HT-29 (cell line): ENCODE data around the gene BCAM. TPM values are rescaled to one million over a fixed set of nuclear protein-coding genes. Genes with fewer than 3 reads are reported as not detected.
A peak's percentile ranks its signal among the peaks of the same experiment; 100 is the strongest.

ENCODE experiments used
- DNase-seq: peaks from one replicate; pipeline ENCODE4 v3.0.0-alpha.2; 2015; ENCODE audit warnings: low spot score
- total RNA-seq: library from RNA; depleted of rRNA; stranded (reverse); fragments of >200 nt; shearing (Covaris generic); gene quantifications from 2 replicates; pipeline ENCODE4 v1.2.3, GENCODE V29; 2014

BCAM gene
- total RNA-seq, 1 experiment from 2014 or later, result 201 TPM

- DNase-seq, result no peak
Observed at GRCh38 chr19:44792281-44792680, 16.6 kb upstream of the BCAM start.

GRCh38 chr19:44794610-44795009 lies 14.3 kb upstream of the BCAM start:
- DNase-seq, result no peak

- DNase-seq, result no peak
Observed at GRCh38 chr19:44795398-44795987, 13.4 kb upstream of the BCAM start.

- DNase-seq, result peak; percentile 80
Observed at GRCh38 chr19:44796701-44797115, 12.2 kb upstream of the BCAM start.

GRCh38 chr19:44799627-44800346 lies 9.1 kb upstream of the BCAM start:
- no peak for DNase-seq

GRCh38 chr19:44800461-44800860 lies 8.4 kb upstream of the BCAM start:
- DNase-seq, result peak; percentile 94

- peak; percentile 79 for DNase-seq
Observed at GRCh38 chr19:44803442-44804428, 5.2 kb upstream of the BCAM start.

GRCh38 chr19:44806291-44806690 lies 2.6 kb upstream of the BCAM start:
- DNase-seq, result no peak

- peak; percentile 74 for DNase-seq
Observed at GRCh38 chr19:44807162-44807561, 1.7 kb upstream of the BCAM start.

GRCh38 chr19:44807652-44808462 lies 1.0 kb upstream of the BCAM start:
- peak; percentile 96 for DNase-seq

GRCh38 chr19:44809577-44810233 lies 802 bp downstream of the BCAM start:
- peak; percentile 32 for DNase-seq

GRCh38 chr19:44810234-44811121 lies 1.6 kb downstream of the BCAM start:
- no peak for DNase-seq

- DNase-seq, result no peak
Observed at GRCh38 chr19:44811122-44811419, 2.2 kb downstream of the BCAM start.

- DNase-seq, result no peak
Observed at GRCh38 chr19:44812142-44812718, 3.3 kb downstream of the BCAM start.

- DNase-seq, result no peak
Observed at GRCh38 chr19:44813070-44813840, 4.4 kb downstream of the BCAM start.

- DNase-seq, result no peak
Observed at GRCh38 chr19:44813841-44814470, 5.1 kb downstream of the BCAM start.

GRCh38 chr19:44814517-44814916 lies 5.6 kb downstream of the BCAM start:
- DNase-seq, result no peak

GRCh38 chr19:44816301-44816700 lies 7.4 kb downstream of the BCAM start:
- DNase-seq, result no peak
